Tibial nerve (tissue), 4 donors: ENCODE measurements around the gene USP47. TPM values are rescaled to one million over a fixed set of nuclear protein-coding genes. Genes with fewer than 3 reads are reported as not detected.

Experiments used
- DNase-seq, 2 donors: peaks; one replicate each; pipeline ENCODE4 v3.0.0-alpha.2; 2019; ENCODE audit warnings: low spot score in 2 of 2
- H3K27ac ChIP-seq, 4 donors: fragments of 200-600 bp; sonication (generic) in 3 of 4; one replicate each; pipeline ENCODE4 v1.5.1; 2017 to 2019; ENCODE audit warnings: mild to moderate bottlenecking in 1 of 4
- H3K27me3 ChIP-seq, 2 donors: fragments of 200-600 bp; sonication (generic) in 1 of 2; one replicate each; pipeline versions ENCODE4 v1.5.1 to v1.6.0; 2017 to 2019
- H3K36me3 ChIP-seq, 3 donors: fragments of 200-600 bp; sonication (generic); one replicate each; pipeline ENCODE4 v1.5.1; 2018 to 2019
- H3K4me1 ChIP-seq, 4 donors: fragments of 200-600 bp; sonication (generic) in 3 of 4; one replicate each; pipeline ENCODE4 v1.5.1; 2017 to 2019
- H3K4me3 ChIP-seq, 4 donors: fragments of 200-600 bp; sonication (generic) in 3 of 4; one replicate each; pipeline ENCODE4 v1.5.1; 2017 to 2019; ENCODE audit warnings: mild to moderate bottlenecking in 1 of 4, moderate library complexity in 1 of 4
- H3K9me3 ChIP-seq, 4 donors: fragments of 200-600 bp; sonication (generic) in 3 of 4; one replicate each; pipeline ENCODE4 v1.5.1; 2017 to 2019
- EP300 ChIP-seq, 2 donors: sonication (generic); formaldehyde crosslinking; IDR thresholded peaks; one replicate each; pipeline ENCODE4 v1.6.1; 2017; ENCODE audit warnings: antibody characterized with exemption in 2 of 2, mild to moderate bottlenecking in 1 of 2
- POLR2A ChIP-seq, 2 donors: fragments of 450-650 bp; IDR thresholded peaks; one replicate each; pipeline ENCODE4 v1.6.1; 2017; ENCODE audit warnings: antibody characterized with exemption in 2 of 2, mild to moderate bottlenecking in 2 of 2, moderate library complexity in 2 of 2
- WGBS, 2 donors: methylation state at CpG; one replicate each; pipeline ENCODE4 v1.1.5; 2018; 5-methylcytosine and 5-hydroxymethylcytosine counted together
- total RNA-seq, 4 donors: library from RNA; depleted of rRNA; stranded (reverse); fragments of >200 nt; gene quantifications; one replicate each; pipeline ENCODE4 v1.1.0, GENCODE V29; 2016
- TF ChIP-seq, protein P1 (sequence below), 5 experiments: fragments of 200-600 bp in 3 of 5; fragments of 450-650 bp in 2 of 5; sonication (generic) in 3 of 5; IDR thresholded peaks; one replicate each; pipeline ENCODE4 v1.5.1; 2016 to 2019; ENCODE audit warnings: antibody characterized with exemption in 5 of 5, mild to moderate bottlenecking in 3 of 5, moderate library complexity in 2 of 5

USP47 gene
- total RNA-seq, 4 donors from 2014 or later: 63.3 to 91.8 (median 84.5) TPM

GRCh38 chr11:11876458-11876857 is 34.7 kb downstream of the USP47 start:
- Histone ChIP-seq H3K36me3 (peaks cover 0 to 10% (median 0%) of the 10 kb centered on the region in 3 donors), H3K9me3 (no peaks in the 10 kb centered on the region), H3K27ac (no peak overlapping the region), H3K4me3 (no peak overlapping the region), H3K27me3 (no peaks in the 10 kb centered on the region), H3K4me1 (peaks cover 0 to 57% (median 13%) of the 10 kb centered on the region in 4 donors)
- DNase-seq: no peak
- TF ChIP-seq, protein P1, sequence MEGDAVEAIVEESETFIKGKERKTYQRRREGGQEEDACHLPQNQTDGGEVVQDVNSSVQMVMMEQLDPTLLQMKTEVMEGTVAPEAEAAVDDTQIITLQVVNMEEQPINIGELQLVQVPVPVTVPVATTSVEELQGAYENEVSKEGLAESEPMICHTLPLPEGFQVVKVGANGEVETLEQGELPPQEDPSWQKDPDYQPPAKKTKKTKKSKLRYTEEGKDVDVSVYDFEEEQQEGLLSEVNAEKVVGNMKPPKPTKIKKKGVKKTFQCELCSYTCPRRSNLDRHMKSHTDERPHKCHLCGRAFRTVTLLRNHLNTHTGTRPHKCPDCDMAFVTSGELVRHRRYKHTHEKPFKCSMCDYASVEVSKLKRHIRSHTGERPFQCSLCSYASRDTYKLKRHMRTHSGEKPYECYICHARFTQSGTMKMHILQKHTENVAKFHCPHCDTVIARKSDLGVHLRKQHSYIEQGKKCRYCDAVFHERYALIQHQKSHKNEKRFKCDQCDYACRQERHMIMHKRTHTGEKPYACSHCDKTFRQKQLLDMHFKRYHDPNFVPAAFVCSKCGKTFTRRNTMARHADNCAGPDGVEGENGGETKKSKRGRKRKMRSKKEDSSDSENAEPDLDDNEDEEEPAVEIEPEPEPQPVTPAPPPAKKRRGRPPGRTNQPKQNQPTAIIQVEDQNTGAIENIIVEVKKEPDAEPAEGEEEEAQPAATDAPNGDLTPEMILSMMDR (IDR thresholded peaks at IDR 0.05): no peak
- TF ChIP-seq EP300 (IDR thresholded peaks at IDR 0.05) (no peak), POLR2A (IDR thresholded peaks at IDR 0.05) (no peak)
- WGBS, 2 donors: 71 to 87% methylated on average over 2 of the region's 2 CpGs

DNA sequence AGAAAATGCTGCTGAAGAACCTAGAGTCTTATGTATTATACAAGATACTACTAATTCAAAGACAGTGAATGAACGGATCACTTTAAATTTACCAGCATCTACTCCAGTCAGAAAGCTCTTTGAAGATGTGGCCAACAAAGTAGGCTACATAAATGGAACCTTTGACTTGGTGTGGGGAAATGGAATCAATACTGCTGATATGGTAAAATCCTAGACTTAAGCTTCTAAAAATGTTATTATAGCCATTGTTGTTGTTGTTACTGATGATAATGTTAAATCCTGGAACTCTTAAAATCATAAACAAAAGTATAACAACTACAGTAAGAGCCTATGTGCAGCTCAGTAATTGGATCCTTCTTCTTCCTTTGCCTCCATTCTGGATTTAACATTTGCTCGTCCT is 38.4 kb downstream of the USP47 start:
- Histone ChIP-seq H3K9me3 (no peaks in the 10 kb centered on the region), H3K4me1 (peaks cover 0 to 46% (median 7%) of the 10 kb centered on the region in 4 donors)
- DNase-seq: no peak

GRCh38 chr11:11882539-11882938 is 40.8 kb downstream of the USP47 start:
- Histone ChIP-seq H3K4me1 (peaks cover 0 to 35% (median 4%) of the 10 kb centered on the region in 4 donors), H3K9me3 (no peaks in the 10 kb centered on the region), H3K27me3 (no peaks in the 10 kb centered on the region), H3K4me3 (no peak overlapping the region), H3K36me3 (peaks cover 2 to 33% (median 12%) of the 10 kb centered on the region in 3 donors), H3K27ac (no peak overlapping the region)
- DNase-seq: no peak
- WGBS, 2 donors: 30 to 56% methylated on average over 2 of the region's 2 CpGs
- TF ChIP-seq POLR2A (IDR thresholded peaks at IDR 0.05) (no peak), EP300 (IDR thresholded peaks at IDR 0.05) (no peak)
- TF ChIP-seq, protein P1 (IDR thresholded peaks at IDR 0.05): no peak

More for the DNA sequence above, 38.4 kb downstream of the USP47 start:
- Histone ChIP-seq H3K27me3 (no peaks in the 10 kb centered on the region), H3K36me3 (peaks cover 0 to 18% (median 3%) of the 10 kb centered on the region in 3 donors), H3K4me3 (no peak overlapping the region), H3K27ac (no peak overlapping the region)
- TF ChIP-seq POLR2A (IDR thresholded peaks at IDR 0.05) (no peak), EP300 (IDR thresholded peaks at IDR 0.05) (no peak)
- TF ChIP-seq, protein P1 (IDR thresholded peaks at IDR 0.05): no peak
- 81 to 83% methylated on average over 2 of the region's 2 CpGs for WGBS, 2 donors

GRCh38 chr11:11884351-11884750 is 42.6 kb downstream of the USP47 start:
- Histone ChIP-seq H3K36me3 (peaks cover 2 to 33% (median 12%) of the 10 kb centered on the region in 3 donors), H3K9me3 (no peaks in the 10 kb centered on the region), H3K27ac (no peak overlapping the region), H3K4me1 (peaks cover 0 to 26% (median 4%) of the 10 kb centered on the region in 4 donors), H3K27me3 (no peaks in the 10 kb centered on the region), H3K4me3 (no peak overlapping the region)
- WGBS, 2 donors: 91 to 94% methylated on average over 2 of the region's 2 CpGs
- no peak for TF ChIP-seq POLR2A (IDR thresholded peaks at IDR 0.05)
- no peak for TF ChIP-seq EP300 (IDR thresholded peaks at IDR 0.05)
- TF ChIP-seq, protein P1 (IDR thresholded peaks at IDR 0.05): no peak
- no peak for DNase-seq

DNA sequence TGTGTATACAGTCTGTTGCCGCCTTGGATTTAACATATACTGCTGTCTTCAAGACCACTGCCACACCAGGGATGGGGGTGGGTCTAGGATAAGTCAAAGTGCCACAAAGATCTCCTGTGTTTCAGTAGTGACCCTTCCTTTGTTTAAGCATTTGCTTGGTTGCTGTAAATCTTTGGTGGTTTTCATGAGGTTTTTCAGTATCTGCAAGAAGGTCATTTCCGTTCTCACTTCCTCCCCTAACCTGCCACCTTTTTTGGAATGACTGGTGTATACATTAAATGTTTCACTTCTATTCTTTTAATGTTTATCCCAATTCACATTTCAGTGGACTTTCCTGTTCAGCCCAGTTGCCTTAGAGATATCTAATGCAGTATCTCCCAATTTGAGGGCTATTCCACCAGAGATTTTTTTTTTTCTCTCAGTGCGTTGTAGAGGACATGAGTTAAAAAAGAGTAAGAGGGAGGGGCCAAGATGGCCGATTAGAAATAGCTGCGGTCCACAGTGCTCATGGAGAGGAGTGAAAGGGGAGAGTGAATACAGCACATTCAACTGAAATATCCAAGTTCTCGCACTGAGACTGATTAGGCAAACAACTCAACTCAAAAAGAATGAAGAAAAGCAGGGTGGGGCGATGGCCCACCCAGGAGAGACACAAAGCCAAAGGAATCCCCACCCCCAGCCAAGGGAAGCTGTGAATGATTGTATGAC is 43.2 kb downstream of the USP47 start:
- TF ChIP-seq EP300 (IDR thresholded peaks at IDR 0.05) (no peak), POLR2A (IDR thresholded peaks at IDR 0.05) (no peak)
- TF ChIP-seq, protein P1 (IDR thresholded peaks at IDR 0.05): no peak
- 78 to 80% methylated on average over 7 of the region's 7 CpGs for WGBS, 2 donors
- DNase-seq: no peak

More for the DNA sequence above, 43.2 kb downstream of the USP47 start:
- H3K27ac ChIP-seq: no peak overlapping the region
- no peaks in the 10 kb centered on the region for H3K27me3 ChIP-seq
- peaks cover 0 to 21% (median 4%) of the 10 kb centered on the region in 4 donors for H3K4me1 ChIP-seq
- H3K36me3 ChIP-seq: peaks cover 2 to 33% (median 12%) of the 10 kb centered on the region in 3 donors
- H3K4me3 ChIP-seq: no peak overlapping the region
- H3K9me3 ChIP-seq: no peaks in the 10 kb centered on the region
